Tibial nerve (tissue), 4 donors: ENCODE measurements around the gene MED20. TPM values are rescaled to one million over a fixed set of nuclear protein-coding genes. Genes with fewer than 3 reads are reported as not detected.

Experiments
- DNase-seq, 2 donors: peaks; one replicate each; pipeline ENCODE4 v3.0.0-alpha.2; 2019; ENCODE audit warnings: low spot score in 2 of 2
- H3K27ac ChIP-seq, 4 donors: fragments of 200-600 bp; sonication (generic) in 3 of 4; one replicate each; pipeline ENCODE4 v1.5.1; 2017 to 2019; ENCODE audit warnings: mild to moderate bottlenecking in 1 of 4
- H3K27me3 ChIP-seq, 2 donors: fragments of 200-600 bp; sonication (generic) in 1 of 2; one replicate each; pipeline versions ENCODE4 v1.5.1 to v1.6.0; 2017 to 2019
- H3K36me3 ChIP-seq, 3 donors: fragments of 200-600 bp; sonication (generic); one replicate each; pipeline ENCODE4 v1.5.1; 2018 to 2019
- H3K4me1 ChIP-seq, 4 donors: fragments of 200-600 bp; sonication (generic) in 3 of 4; one replicate each; pipeline ENCODE4 v1.5.1; 2017 to 2019
- H3K4me3 ChIP-seq, 4 donors: fragments of 200-600 bp; sonication (generic) in 3 of 4; one replicate each; pipeline ENCODE4 v1.5.1; 2017 to 2019; ENCODE audit warnings: mild to moderate bottlenecking in 1 of 4, moderate library complexity in 1 of 4
- H3K9me3 ChIP-seq, 4 donors: fragments of 200-600 bp; sonication (generic) in 3 of 4; one replicate each; pipeline ENCODE4 v1.5.1; 2017 to 2019
- EP300 ChIP-seq, 2 donors: sonication (generic); formaldehyde crosslinking; IDR thresholded peaks; one replicate each; pipeline ENCODE4 v1.6.1; 2017; ENCODE audit warnings: antibody characterized with exemption in 2 of 2, mild to moderate bottlenecking in 1 of 2
- POLR2A ChIP-seq, 2 donors: fragments of 450-650 bp; IDR thresholded peaks; one replicate each; pipeline ENCODE4 v1.6.1; 2017; ENCODE audit warnings: antibody characterized with exemption in 2 of 2, mild to moderate bottlenecking in 2 of 2, moderate library complexity in 2 of 2
- WGBS, 2 donors: methylation state at CpG; one replicate each; pipeline ENCODE4 v1.1.5; 2018; 5-methylcytosine and 5-hydroxymethylcytosine counted together
- total RNA-seq, 4 donors: library from RNA; depleted of rRNA; stranded (reverse); fragments of >200 nt; gene quantifications; one replicate each; pipeline ENCODE4 v1.1.0, GENCODE V29; 2016
- TF ChIP-seq, protein P1 (sequence below), 5 experiments: fragments of 200-600 bp in 3 of 5; fragments of 450-650 bp in 2 of 5; sonication (generic) in 3 of 5; IDR thresholded peaks; one replicate each; pipeline ENCODE4 v1.5.1; 2016 to 2019; ENCODE audit warnings: antibody characterized with exemption in 5 of 5, mild to moderate bottlenecking in 3 of 5, moderate library complexity in 2 of 5

The MED20 gene
- total RNA-seq, 4 donors from 2014 or later = 8.0 to 15.0 (median 12.2) TPM

DNA sequence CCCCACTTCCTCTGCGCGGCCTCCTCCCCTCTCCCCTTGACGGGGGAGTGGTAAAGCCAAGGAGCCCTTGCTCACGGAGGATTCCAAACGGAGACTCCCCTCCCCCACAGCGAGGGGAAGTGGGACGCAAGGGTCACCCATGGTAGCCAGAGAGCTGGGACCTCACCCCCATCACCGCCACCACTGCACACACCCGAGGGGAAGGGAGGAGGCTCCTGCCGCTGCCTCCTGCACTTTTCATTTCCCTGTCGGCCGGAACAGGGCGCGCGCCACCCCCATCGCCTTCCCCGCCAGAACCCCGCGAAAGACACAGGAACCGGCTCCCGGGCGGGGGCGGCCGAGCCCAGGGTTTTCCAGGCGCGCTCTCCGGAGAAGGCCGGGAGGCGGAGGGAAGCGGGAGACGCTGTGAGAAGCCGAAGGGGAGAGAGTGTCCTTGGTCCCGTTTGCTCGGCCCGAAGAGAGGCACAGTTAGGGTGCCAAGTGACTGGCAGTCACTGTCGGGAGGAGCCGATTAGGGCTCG lies 19.9 kb upstream of the MED20 start:
- Histone ChIP-seq H3K4me1 (peaks cover 0 to 61% (median 35%) of the 10 kb centered on the region in 4 donors), H3K4me3 (peak overlapping the region; percentile 74 to 89 (median 82)), H3K27me3 (no peaks in the 10 kb centered on the region), H3K36me3 (peaks cover 0 to 17% (median 4%) of the 10 kb centered on the region in 3 donors), H3K27ac (peak overlapping the region; percentile 73 to 92 (median 82)), H3K9me3 (no peaks in the 10 kb centered on the region)
- no peak for DNase-seq
- TF ChIP-seq EP300 (IDR thresholded peaks at IDR 0.05) = no peak
- no peak for TF ChIP-seq POLR2A (IDR thresholded peaks at IDR 0.05)
- TF ChIP-seq, protein P1, sequence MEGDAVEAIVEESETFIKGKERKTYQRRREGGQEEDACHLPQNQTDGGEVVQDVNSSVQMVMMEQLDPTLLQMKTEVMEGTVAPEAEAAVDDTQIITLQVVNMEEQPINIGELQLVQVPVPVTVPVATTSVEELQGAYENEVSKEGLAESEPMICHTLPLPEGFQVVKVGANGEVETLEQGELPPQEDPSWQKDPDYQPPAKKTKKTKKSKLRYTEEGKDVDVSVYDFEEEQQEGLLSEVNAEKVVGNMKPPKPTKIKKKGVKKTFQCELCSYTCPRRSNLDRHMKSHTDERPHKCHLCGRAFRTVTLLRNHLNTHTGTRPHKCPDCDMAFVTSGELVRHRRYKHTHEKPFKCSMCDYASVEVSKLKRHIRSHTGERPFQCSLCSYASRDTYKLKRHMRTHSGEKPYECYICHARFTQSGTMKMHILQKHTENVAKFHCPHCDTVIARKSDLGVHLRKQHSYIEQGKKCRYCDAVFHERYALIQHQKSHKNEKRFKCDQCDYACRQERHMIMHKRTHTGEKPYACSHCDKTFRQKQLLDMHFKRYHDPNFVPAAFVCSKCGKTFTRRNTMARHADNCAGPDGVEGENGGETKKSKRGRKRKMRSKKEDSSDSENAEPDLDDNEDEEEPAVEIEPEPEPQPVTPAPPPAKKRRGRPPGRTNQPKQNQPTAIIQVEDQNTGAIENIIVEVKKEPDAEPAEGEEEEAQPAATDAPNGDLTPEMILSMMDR (IDR thresholded peaks at IDR 0.05) = peak in 3 of 5 experiments; percentile 5 to 15 (median 10)
- 0 to 1% methylated on average over 33 to 34 of the region's 38 CpGs for WGBS, 2 donors

DNA sequence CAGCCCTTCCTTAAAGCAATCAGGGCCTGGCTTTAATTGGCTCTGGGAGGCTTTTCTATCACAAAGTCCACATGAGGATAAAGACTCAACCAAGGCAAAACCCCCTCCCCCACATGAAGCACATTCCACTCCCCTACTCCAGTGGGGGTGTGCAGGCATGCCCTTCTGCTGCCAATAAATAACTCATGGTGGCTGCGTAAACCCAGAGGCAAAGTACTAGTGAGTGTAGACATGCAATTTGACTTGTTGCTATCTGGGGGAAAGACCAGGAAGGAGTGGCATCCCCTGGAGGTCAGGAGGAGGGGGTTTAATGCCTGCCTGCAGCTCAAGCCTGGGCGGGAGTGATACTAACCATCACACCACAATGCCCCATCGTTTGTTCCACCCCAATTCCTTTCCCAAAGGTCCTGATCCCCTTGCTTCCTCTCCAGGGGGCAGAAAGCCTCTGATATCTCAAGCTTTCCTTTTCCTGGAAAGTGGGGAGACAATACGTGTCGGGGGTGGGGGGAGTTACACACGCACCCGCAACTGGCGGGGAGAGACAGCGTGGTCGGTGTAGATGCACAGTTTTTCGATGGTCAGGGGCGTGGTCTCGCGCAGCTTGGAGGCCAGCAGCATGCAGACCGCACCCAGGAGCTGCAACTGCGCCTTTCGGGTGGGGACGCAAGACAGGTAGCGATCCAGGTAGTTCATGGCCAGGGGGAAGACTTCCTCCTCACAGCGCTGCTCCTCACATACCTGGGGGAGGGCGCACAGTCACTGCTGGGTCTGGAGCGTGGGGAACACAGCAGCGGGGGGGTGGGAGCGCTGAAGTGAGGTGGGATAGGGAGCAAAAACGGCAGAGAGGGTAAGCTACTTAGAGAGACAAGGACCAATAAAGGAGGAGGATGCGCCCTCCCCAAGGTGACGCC lies 19.2 kb upstream of the MED20 start:
- Histone ChIP-seq H3K9me3 (no peaks in the 10 kb centered on the region), H3K4me3 (peak overlapping the region; percentile 74 to 89 (median 82)), H3K36me3 (peaks cover 0 to 24% (median 11%) of the 10 kb centered on the region in 3 donors), H3K27ac (peak overlapping the region; percentile 73 to 92 (median 82)), H3K27me3 (no peaks in the 10 kb centered on the region), H3K4me1 (peaks cover 0 to 68% (median 35%) of the 10 kb centered on the region in 4 donors)
- DNase-seq = no peak
- WGBS, 2 donors = 8 to 9% methylated on average over 27 of the region's 27 CpGs
- no peak for TF ChIP-seq EP300 (IDR thresholded peaks at IDR 0.05)
- TF ChIP-seq, protein P1 (IDR thresholded peaks at IDR 0.05) = no peak
- TF ChIP-seq POLR2A (IDR thresholded peaks at IDR 0.05) = no peak

DNA sequence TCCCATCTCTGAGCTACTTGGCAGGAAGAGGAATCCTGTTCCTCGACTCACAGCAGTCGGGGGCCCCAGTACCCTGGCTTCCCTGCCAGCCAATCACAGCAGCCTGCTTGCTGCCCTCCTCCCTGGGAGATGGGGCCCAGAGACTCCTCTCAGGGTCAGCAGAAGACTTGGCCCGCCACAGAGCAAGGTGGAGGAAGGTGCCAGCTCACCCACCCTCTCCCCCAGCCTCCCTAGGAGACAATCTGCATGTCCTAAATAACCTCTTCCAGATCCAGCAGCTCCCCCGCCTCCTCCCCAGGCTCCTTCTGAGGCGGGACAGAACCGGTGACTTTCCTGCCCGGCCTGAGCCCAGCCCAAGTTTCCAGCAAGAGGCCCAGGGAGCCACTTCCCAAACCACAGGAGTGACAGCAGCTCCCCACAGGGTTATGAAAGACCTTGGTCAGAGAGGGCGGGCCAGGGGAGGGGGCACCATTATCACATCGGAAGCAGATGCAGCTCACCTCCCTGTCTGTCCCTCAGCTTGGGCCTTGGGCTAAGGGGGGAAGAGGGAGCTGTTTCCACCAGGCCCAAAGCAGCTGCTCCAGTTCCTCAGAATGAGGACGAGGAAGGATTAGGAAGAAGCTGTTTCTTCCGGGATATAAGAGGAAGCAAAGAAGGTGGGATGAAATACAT lies 18.4 kb upstream of the MED20 start:
- TF ChIP-seq POLR2A (IDR thresholded peaks at IDR 0.05) (no peak), EP300 (IDR thresholded peaks at IDR 0.05) (no peak)
- TF ChIP-seq, protein P1 (IDR thresholded peaks at IDR 0.05) = no peak
- 28 to 30% methylated on average over 10 to 11 of the region's 11 CpGs for WGBS, 2 donors
- Histone ChIP-seq H3K9me3 (no peaks in the 10 kb centered on the region), H3K4me1 (peaks cover 0 to 71% (median 35%) of the 10 kb centered on the region in 4 donors), H3K36me3 (peaks cover 0 to 32% (median 15%) of the 10 kb centered on the region in 3 donors), H3K27me3 (no peaks in the 10 kb centered on the region), H3K4me3 (peak overlapping the region in 1 of 4 donors; percentile 89), H3K27ac (peak overlapping the region; percentile 41 to 92 (median 82))
- no peak for DNase-seq

GRCh38 chr6:41938590-41939175 lies 17.7 kb upstream of the MED20 start:
- TF ChIP-seq POLR2A (IDR thresholded peaks at IDR 0.05) (no peak), EP300 (IDR thresholded peaks at IDR 0.05) (no peak)
- TF ChIP-seq, protein P1 (IDR thresholded peaks at IDR 0.05) = no peak
- H3K4me3 ChIP-seq = peak overlapping the region in 1 of 4 donors; percentile 89

More at GRCh38 chr6:41938590-41939175, 17.7 kb upstream of the MED20 start:
- 52 to 58% methylated on average over 5 of the region's 5 CpGs for WGBS, 2 donors
- Histone ChIP-seq H3K36me3 (peaks cover 0 to 38% (median 15%) of the 10 kb centered on the region in 3 donors), H3K9me3 (no peaks in the 10 kb centered on the region), H3K27me3 (no peaks in the 10 kb centered on the region), H3K4me1 (peaks cover 0 to 71% (median 35%) of the 10 kb centered on the region in 4 donors), H3K27ac (peak overlapping the region; percentile 41 to 92 (median 82))
- no peak for DNase-seq
